HepG2 (cell line): ENCODE results near the gene UCK2.

Experiments used
- CEBPB ChIP-seq: IDR thresholded peaks from 2 replicates; pipeline ENCODE4 v1.6.1; 2011; ENCODE audit warnings: low read depth, low read length, improper control_type of control experiment, borderline replicate concordance
- EZH2 ChIP-seq: conservative IDR thresholded peaks from 2 replicates; pipeline ENCODE4 v1.6.1; 2012; ENCODE audit warnings: mild to moderate bottlenecking, low read depth, low read length, moderate library complexity
- FOSL1 ChIP-seq: sonication (generic); formaldehyde crosslinking; IDR thresholded peaks from 2 replicates; pipeline ENCODE4 v1.9.0; 2021; ENCODE audit warnings: missing genetic modification reagents, borderline replicate concordance
- FOXM1 ChIP-seq: sonication (generic); formaldehyde crosslinking; IDR thresholded peaks from 2 replicates; pipeline ENCODE4 v1.5.0; 2020; ENCODE audit warnings: missing genetic modification reagents
- HNRNPUL1 ChIP-seq: fragments of 200-400 bp; formaldehyde crosslinking; IDR thresholded peaks from 2 replicates; pipeline ENCODE4 v1.6.1; 2017; ENCODE audit warnings: low read depth, mild to moderate bottlenecking, low read length, moderate library complexity
- NKX3-1 ChIP-seq: sonication (generic); formaldehyde crosslinking; IDR thresholded peaks from 2 replicates; pipeline ENCODE4 v1.5.0; 2020; ENCODE audit warnings: missing genetic modification reagents
- POLR2A ChIP-seq, 2 experiments: IDR thresholded peaks; 2 replicates each; pipeline ENCODE4 v1.6.1; 2011; ENCODE audit warnings: low read depth in 2 of 2, low read length in 2 of 2, mild to moderate bottlenecking in 1 of 2, moderate library complexity in 1 of 2; ENCODE audit not compliant: insufficient read depth in 1 of 2
- RNF2 ChIP-seq: fragments of 450-650 bp; conservative IDR thresholded peaks from 2 replicates; pipeline ENCODE4 v1.6.1; 2016; ENCODE audit warnings: low read depth
- RXRA ChIP-seq: sonication (generic); formaldehyde crosslinking; IDR thresholded peaks from 2 replicates; pipeline ENCODE4 v1.5.1; 2020; ENCODE audit warnings: missing genetic modification reagents
- TAF1 ChIP-seq: sonication (generic); formaldehyde crosslinking; IDR thresholded peaks from 2 replicates; pipeline ENCODE4 v1.4.0; 2020; ENCODE audit warnings: missing genetic modification reagents
- ZNF644 ChIP-seq: IDR thresholded peaks from 2 replicates; pipeline ENCODE4 v1.6.1; 2016; ENCODE audit warnings: low read depth
- TF ChIP-seq, protein P1 (sequence below): sonication (generic); formaldehyde crosslinking; IDR thresholded peaks from 2 replicates; pipeline ENCODE4 v1.5.0; 2020; ENCODE audit warnings: missing genetic modification reagents, mild to moderate bottlenecking, borderline replicate concordance
- TF ChIP-seq, protein P2 (sequence below): sonication (generic); formaldehyde crosslinking; IDR thresholded peaks from 2 replicates; pipeline ENCODE4 v1.5.0; 2020; ENCODE audit warnings: mild to moderate bottlenecking, missing genetic modification reagents, moderate library complexity

DNA sequence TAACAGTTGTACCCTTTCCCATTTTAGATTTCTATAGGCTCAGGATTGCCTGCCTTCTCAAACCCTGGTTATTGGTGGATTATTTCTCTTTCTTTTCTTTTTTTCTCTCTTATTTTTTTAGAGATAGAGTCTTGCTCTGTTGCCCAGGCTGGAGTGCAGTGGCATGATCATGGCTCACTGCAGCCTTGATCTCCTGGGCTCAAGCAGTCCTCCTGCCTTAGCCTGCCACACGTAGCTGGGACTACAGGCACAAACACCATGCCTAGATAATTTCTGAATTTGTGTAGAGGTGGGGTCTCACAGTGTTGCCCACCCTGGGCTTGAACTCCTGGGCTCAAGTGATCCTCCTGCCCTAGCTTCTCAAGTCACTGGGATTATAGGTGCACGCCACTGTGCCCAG lies 58.8 kb downstream of the UCK2 start:
- no peak for TF ChIP-seq EZH2
- TF ChIP-seq RNF2 = no peak
- TF ChIP-seq FOSL1 (CRISPR knock-in tag) = no peak
- TF ChIP-seq, protein P1, sequence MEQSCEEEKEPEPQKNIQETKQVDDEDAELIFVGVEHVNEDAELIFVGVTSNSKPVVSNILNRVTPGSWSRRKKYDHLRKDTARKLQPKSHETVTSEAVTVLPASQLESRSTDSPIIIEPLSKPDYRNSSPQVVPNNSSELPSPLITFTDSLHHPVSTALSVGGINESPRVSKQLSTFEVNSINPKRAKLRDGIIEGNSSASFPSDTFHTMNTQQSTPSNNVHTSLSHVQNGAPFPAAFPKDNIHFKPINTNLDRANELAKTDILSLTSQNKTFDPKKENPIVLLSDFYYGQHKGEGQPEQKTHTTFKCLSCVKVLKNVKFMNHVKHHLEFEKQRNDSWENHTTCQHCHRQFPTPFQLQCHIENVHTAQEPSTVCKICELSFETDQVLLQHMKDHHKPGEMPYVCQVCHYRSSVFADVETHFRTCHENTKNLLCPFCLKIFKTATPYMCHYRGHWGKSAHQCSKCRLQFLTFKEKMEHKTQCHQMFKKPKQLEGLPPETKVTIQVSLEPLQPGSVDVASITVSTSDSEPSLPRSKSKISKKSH (CRISPR knock-in tag) = no peak
- no peak for TF ChIP-seq HNRNPUL1
- no peak for TF ChIP-seq RXRA
- TF ChIP-seq FOXM1 (CRISPR knock-in tag) = no peak
- TF ChIP-seq, protein P2, sequence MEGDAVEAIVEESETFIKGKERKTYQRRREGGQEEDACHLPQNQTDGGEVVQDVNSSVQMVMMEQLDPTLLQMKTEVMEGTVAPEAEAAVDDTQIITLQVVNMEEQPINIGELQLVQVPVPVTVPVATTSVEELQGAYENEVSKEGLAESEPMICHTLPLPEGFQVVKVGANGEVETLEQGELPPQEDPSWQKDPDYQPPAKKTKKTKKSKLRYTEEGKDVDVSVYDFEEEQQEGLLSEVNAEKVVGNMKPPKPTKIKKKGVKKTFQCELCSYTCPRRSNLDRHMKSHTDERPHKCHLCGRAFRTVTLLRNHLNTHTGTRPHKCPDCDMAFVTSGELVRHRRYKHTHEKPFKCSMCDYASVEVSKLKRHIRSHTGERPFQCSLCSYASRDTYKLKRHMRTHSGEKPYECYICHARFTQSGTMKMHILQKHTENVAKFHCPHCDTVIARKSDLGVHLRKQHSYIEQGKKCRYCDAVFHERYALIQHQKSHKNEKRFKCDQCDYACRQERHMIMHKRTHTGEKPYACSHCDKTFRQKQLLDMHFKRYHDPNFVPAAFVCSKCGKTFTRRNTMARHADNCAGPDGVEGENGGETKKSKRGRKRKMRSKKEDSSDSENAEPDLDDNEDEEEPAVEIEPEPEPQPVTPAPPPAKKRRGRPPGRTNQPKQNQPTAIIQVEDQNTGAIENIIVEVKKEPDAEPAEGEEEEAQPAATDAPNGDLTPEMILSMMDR (CRISPR knock-in tag) = no peak
- TF ChIP-seq ZNF644 (CRISPR knock-in tag) = no peak
- TF ChIP-seq CEBPB = no peak
- no peak for TF ChIP-seq TAF1 (CRISPR knock-in tag)
- TF ChIP-seq NKX3-1 (CRISPR knock-in tag) = no peak
- TF ChIP-seq POLR2A (IDR thresholded peaks at IDR 0.05; ENCODE audit: insufficient read depth in 1 of 2, low read depth in 2 of 2, low read length in 2 of 2) = no peak
